A172 (cell line): ENCODE data around the gene RAD21L1. TPM values are rescaled to one million over a fixed set of nuclear protein-coding genes. Genes with fewer than 3 reads are reported as not detected.
"Not testable (repeated sequence)": the region's sequence is repeated elsewhere in the genome, so short reads cannot be mapped to it uniquely, and the experiment has no call there.

Experiments used
- DNase-seq: peaks from one replicate; pipeline ENCODE4 v3.0.0-alpha.2; 2015; ENCODE audit warnings: low spot score
- total RNA-seq: library from RNA; depleted of rRNA; stranded (reverse); fragments of >200 nt; shearing (Covaris generic); gene quantifications from 2 replicates; pipeline ENCODE4 v1.2.3, GENCODE V29; 2014

RAD21L1 gene
- total RNA-seq, 1 experiment from 2014 or later, result 0.90 TPM

DNA sequence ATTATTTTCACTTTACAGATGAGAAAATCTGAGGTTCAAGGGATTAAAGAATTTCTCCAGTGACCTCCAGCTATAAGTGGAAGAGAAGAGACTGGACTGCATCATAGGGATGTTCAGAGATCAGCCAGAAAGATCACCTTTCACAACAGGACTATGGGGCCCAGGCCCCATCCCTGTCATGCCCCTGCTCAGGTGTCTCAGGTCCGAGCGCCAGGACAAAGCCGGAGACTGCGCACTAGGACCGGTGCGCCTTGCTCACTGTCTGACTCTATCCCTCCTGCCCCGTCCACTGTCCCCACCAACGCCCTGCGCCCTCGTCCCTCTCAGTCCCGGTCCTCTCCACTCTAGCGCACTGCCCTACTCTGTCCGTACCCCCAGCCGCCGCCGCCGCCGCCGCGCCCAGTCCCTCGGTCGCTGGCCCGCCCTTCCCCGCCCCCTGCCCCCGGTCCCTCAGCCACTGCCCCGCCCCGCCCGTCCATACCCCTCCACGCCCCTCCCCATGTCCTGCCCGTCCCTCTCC is 521 bp upstream of the RAD21L1 start:
- peak; percentile 12 for DNase-seq

DNA sequence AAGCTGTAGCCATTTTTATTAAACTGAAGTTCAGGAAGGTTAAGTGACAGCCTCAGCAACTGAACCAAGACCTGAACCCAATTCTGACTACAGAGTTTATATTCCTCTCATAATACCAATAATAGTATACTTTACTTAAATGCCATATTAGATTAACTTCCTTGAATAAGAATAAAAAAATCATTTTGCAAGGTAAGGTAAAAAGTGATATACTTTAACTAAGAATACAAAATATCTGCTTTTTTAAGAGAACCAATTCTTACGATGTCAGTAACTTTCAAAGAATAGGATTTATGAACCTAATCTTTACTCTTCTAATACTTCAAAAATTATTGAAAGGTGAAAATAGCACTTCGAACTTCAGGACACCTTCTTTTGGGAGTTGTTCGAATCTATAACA is 3.7 kb downstream of the RAD21L1 start:
- DNase-seq, result no peak

DNA sequence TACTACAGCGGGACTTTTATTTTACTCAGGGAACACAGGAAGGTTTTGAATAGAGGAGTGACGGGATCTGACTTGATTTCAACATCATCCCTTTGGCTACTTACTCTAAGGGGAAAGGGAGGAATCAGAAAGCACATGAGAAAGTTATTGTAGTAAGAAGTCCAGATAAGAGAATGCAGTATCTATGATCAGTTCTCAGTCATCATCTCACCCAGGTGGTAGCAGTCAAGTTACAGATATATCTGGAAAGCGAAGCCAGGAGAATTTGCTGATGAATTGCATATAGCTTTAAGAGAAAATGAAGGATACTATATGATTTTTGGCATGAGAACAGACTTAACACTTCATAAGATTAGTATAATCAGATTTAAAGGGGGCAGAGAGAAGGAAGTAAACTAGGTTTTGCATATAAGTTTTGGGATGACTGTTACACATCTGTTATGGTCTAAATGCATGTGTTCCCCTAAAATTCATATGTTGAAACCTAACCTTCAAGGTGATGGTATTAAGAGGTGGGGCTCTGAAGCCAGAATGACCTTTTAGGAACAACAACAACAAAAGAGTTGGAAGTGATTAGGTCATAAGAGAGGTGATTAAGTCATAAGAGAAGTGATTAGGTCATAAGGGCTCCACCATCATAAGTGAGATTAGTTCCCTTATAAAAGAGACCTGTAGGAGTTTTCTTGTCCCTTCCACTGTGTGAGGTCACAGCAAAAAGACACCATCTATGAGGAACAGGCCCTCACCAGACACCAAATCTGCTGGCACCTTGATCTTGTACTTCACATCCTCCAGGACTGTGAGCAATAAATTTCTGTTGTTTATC is 6.7 kb downstream of the RAD21L1 start:
- DNase-seq, result no peak

DNA sequence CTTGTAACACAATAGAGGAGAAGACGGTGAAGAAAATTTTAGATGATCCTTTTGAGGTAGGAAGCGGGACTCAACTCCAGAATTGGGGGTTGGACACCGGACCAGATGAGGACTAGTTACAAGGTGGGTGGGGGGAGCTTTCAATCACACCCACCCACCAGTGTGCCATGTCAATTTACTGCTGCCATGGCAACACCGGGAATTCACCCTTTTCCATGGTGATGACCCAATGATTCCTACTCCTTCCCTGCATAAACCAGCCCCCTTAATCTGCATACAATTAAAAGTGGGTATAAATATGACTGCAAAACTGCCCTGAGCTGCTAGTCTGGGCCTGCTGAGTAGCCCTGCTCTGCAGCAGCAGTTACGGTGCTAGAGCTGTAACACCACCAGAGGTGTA is 14.7 kb downstream of the RAD21L1 start:
- DNase-seq, result no peak

DNA sequence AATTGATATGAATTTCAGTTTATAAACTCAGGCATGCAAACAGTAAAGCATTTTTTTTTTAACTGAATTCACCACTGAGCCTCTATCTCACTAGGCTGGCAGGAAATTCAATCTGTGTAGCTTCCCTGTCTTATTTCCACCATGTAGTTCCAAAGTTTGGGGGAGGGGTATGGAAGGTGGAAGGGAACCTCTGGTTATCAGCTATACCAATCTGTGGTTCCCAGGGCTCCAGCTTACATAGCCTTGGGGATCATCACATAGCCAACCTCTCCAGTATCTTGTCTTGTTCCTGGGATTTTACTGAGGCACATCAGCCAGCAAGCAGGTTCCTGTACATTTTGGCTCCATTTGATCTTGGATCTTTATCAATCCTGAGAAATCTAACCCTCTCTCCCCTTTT is 15.6 kb downstream of the RAD21L1 start:
- no peak for DNase-seq

DNA sequence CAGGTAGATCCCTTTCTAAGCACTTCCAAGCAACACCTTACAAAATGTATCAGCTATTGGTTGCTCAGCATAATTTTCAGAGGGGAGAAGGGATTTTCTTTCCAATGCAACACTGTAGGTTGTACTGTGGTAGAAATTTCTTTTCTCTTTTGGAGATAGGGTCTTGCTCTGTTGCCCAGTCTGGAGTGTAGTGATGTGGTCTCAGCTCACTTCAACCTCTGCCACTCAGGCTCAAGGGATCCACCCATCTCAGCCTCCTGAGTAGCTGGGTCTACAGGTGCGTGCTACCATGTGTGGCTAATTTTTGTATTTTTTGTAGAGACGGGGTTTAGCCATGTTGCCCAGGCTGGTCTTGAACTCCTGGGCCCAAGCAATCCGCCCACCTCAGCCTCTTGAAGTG is 16.3 kb downstream of the RAD21L1 start:
- DNase-seq, result no peak

DNA sequence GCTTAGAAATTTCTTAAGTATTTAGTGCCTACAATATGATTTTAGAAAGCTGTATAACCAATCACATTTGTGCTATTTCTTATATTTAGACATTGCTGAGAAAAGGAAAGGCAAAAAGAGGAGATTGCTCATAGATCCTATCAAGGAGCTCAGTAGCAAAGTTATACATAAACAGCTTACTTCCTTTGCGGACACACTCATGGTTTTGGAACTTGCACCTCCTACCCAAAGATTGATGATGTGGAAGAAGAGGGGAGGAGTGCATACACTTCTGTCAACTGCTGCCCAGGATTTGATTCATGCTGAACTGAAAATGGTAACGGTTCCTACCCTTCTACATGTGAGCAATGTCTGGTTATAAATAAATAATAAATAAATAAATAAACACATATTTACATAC is 16.7 kb downstream of the RAD21L1 start:
- peak; percentile 87 for DNase-seq

DNA sequence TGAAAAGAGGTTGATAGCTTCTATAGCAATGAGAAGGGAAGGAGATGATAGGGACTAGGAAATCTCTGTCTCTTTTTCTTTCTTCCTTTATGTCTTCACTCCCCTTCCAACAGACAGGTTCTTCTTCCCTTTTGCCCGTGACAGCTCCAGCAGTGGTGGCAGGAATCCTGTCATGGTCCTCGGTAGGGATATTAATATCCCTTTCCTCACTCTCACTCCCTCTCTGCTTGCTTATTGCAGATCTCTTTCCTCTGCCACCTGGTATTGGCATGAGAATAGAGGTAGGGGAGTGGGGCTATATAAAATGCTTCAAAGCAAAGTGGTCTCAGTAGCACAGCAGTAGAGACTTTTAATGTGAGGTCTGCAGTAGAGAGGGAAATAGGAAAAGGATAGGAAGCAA is 19.7 kb downstream of the RAD21L1 start:
- no peak for DNase-seq

DNA sequence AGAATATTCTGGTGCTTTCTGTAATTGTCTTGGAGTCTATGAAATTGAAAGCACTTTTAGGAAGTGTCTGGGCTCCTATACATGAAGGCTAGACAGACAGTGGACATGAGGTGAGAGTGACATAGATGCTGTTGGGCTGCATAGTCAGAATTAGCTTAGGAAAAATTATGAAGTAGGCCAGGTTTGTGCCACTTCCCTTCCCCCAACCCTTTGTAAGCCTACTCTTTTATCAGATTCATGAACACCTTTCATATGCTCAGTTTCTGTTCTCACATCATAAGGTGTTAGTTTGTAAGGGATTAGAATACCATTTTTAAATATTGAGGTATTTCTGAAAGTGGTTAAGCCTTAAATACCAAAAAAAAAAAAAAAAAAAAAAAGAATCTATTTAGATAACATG is 21.8 kb downstream of the RAD21L1 start:
- no peak for DNase-seq

DNA sequence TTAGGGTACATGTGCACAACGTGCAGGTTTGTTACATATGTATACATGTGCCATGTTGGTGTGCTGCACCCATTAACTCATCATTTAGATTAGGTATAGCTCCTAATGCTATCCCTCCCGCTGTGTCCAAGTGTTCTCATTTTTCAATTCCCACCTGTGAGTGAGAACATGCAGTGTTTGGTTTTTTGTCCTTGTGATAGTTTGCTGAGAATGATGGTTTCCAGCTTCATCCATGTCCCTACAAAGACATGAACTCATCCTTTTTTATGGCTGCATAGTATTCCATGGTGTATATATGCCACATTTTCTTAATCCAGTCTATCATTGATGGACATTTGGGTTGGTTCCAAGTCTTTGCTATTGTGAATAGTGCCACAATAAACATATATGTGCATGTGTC is 24.4 kb downstream of the RAD21L1 start:
- DNase-seq, result not testable (repeated sequence)

DNA sequence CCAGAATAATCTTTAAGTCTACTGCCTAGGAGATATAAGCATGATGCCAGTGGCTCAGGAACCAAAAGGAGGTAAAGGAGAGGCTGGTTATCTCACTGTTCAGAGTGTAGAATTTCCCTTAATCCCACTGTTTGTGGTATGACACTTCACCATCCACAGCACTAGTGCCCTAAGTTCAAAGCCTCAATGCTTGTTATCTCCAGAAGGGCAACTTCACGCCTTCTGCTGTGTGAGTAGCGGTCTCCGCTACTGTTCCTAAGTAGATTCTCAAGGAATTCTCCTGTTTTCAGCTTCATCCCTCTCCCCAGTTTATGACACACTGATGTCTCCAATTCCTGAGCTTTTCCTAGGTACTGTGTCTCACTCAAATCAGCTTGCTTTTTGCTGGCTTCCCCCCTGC is 26.6 kb downstream of the RAD21L1 start:
- DNase-seq, result no peak

DNA sequence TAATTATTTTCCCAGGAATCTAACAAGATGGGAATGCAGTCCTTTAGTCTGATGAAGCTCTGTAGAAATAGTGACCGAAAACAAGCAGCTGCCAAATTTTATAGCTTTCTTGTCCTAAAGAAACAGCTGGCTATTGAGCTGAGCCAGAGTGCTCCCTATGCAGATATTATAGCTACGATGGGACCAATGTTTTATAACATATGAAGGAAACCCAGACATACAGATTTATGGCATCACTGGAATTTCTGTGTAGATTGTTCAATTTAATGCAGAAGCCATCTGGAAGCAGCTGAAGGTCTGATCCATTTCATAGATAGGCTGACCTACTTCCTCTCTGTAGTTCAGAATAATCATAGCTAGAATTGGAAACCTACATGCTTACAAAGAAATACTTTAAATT is 28.4 kb downstream of the RAD21L1 start:
- no peak for DNase-seq

DNA sequence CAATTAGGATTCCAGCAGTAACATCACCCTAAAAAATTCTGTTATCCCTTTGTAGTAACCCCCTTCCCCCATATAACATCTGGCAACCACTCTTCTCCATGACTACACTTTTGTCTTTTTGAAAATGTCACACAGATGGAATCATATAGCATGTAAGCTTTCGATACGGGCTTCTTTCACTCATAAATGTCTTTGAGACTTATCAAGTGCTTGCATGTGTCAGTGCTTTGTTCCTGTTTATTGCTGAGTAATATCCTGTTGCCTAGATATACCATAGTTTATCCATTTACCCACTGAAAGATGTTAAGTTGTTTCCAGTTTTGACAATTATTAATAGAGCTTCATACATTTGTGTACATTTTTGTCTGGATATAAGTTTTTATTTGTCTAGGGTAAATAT is 29.8 kb downstream of the RAD21L1 start:
- no peak for DNase-seq

DNA sequence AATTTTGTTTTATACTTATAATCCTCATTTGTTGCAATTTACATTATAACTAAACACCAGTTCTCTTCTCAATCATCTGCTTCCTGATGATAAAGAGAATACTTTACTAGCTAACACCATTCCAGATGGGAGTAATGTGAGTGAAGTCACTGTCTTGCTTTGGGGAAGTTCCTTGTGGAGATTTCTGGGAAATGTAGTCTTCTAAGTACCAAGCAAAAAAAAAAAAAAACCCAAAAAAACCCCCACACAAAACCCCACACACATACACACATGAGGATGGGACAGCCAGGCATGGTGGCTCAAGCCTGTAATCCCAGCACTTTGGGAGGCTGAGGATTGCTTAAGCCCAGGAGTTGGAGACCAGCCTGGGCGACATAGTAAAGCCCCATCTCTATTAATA is 38.0 kb downstream of the RAD21L1 start:
- DNase-seq, result no peak

DNA sequence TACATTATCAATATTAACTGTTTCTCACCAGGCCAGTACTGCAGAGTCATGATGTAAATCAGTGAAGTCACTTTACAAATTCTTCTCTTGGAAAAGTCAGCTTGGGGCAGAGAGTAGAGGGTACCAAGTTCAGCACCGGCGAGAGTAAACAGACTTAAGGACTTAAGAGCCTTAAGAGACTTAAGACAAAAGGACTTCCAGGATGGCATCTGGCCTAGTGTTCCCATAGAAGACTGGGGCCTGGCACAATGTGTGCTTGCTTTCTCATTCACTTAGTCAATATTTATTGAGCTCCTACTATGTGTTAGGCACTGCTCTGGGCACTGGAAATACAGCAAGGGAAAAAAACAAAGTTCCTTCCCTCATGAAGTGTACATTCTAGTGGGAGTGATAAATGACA is 38.9 kb downstream of the RAD21L1 start:
- no peak for DNase-seq

DNA sequence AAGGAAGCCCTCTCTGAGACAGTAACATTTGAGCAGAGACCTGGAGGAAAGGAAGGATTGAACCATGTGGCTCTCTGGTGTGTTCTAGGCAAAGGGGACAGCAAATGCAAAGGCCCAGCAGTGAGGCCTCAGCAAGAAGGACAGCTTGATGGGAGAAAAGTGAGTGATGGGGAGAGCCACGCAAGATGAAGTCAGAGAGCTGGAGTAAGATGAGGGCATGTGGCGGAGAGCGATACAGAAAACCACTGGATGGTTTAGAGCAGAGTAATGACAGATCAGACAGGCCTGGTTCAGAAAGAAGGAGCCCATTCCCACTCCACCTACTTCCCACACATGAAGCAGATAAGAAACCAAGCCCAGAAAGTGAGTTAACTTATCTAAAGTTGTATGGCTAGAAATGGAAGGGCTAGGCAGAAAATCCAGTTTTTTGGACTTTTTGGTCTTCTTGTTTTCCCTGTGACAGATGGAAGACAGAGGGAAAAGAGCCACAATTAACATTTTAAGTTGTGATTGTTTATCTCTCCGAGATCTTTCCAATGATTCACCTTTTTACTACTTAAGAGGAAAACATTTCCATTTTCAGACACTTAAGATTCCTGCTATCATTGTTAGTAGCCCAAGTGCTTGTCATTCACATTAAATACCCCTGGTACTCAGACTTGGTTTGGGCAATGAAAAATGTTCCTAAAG is 39.5 kb downstream of the RAD21L1 start:
- DNase-seq, result peak; percentile 14

DNA sequence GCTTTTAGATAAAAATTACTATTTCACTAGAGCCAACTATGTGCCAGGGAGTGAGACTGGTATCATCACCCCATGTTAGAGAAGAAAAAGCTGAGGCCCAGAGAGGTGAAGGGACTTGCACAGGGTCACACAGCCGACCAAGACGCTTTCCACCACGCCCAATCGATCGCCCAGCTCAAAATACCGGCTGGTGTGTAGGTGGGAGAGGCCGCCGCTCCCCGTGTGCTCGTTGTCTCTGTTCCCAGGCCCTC is 40.0 kb downstream of the RAD21L1 start:
- no peak for DNase-seq

DNA sequence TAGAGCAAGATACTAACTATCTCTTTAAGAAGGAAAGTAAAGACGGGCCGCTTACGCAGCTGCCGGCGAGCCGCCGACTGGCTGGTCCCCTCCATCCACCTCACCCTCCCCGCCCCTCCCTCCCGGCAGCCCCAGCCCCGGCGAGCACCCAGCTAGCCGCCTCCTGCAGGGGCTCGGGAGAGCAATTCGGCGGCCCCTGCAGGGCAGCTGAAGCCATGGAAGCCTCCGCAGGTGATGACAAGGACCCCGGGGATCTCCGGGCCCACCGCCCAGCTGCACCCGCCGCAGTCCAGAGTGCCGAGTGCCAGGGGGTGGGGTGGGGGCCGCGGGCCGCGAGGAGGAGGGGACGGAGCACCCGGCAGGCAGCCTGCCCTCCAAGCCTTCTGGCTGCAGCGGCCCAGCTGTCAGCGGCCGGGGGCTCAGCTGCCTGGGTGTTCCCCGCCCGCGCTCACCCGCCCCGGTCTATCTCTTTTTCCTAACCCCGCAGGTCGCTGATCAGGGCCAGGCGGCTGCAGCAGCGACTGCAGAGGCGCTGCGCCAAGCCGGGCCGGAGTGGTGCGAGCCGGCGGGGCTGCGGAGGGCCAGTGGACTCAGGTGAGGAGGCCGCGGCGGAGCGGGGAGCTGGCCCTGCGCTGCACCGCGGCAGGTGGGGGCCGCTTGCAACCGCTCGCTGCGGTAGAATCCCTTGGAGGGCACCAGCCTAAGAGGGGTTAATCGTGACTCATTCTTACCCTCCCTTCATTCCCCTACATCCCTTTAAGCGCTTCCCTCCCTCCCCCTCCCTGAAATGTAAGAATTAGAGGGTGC is 40.5 kb downstream of the RAD21L1 start, which contains the start of gene SNPH:
Gene SNPH, plus strand, starts transcription at position 128 of the 807 bp plus-strand sequence. CDS start 29,946 bp downstream, outside the sequence.
- DNase-seq, result peak; percentile 69

DNA sequence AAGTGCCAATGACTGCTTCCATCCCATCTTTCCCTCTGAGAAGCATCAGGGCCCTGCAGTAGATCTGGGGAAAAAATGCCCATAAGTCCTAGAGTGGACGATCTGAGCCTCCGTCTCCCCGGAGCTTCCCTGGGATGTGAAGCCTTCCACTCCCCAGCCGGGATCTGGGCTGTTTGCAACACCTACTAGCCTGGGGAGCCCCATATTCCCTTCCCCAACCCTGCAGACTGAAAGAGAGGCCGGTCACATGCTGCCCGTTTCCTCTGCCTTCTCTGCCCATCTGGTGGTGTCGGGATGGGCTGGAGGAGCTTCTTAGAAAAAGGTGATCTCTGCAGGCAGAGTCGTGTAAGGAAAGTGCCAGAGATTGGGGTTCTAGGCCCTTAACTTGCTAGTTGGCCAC is 41.3 kb downstream of the RAD21L1 start:
- no peak for DNase-seq

DNA sequence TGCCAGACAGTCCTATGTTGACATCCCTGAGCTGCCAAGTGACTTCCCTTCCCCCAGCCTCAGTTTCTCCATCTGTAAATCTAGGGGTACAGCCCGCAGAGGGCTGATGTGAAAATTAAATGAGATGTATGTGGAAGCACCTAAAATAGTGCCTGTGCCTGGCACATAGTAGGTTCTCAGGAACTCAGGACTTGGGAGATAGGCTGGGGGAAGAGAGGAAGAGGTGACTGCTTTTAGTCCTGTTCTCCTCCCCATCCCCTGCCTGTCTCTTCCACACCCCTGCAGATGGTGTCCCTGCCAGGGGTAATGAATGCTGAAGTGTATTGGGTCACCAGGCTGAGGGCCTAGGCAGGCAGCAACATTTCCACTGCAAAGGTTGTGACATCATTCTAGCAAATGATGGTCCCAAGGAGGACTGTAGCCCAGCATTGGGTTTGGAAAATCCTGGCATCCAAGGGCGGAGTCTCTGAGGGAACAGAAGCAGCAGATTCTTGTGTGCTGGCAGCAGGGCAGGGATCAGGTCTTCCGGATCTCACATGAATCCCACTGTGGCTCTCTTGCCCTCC is 42.0 kb downstream of the RAD21L1 start:
- no peak for DNase-seq

DNA sequence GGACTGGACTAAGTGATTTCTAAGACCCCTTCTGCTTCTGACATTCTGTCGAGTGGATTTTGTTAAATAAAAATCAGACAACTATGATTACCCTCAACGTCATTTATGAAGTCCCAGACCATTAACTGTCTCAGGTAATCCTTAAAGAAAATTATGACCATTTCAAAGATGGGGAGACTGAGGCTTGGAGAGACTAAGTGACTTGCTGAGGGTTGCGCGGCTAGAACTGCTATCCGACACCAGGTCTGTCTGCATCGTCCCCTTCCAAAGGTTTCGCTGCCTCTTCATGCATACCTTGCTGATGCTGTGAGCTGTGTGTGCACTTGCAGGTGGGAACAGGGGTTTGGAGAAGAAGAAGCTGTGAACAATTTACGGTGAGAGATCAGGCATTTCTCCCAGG is 43.4 kb downstream of the RAD21L1 start:
- no peak for DNase-seq

DNA sequence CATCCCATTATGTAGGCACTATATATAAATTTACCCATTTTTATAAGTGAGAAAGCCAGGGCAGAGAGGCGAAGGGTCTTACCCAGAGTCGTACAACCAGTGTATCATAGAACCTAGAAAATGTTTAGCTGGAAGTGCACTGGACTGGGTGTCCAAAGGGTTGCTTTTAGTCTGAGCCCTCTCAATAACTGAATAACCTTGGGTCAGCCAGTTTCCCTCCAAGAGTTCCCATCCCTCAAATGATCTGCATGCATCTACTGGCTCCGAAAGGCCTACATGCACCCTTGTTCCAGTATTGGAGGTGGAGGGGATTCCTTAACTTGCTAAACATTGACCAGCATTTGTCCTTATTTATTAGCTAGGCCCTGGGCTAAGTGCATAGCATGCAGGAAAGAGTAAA is 44.0 kb downstream of the RAD21L1 start:
- DNase-seq, result no peak
